ENCODE data around the gene SLC29A2. TPM values are rescaled to one million over a fixed set of nuclear protein-coding genes. Genes with fewer than 3 reads are reported as not detected.

The SLC29A2 gene
- total and polyA plus RNA-seq, 4 donors = 1.2 to 3.3 (median 1.5) TPM

GRCh38 chr11:66411323-66411722 lies 39.8 kb upstream of the SLC29A2 start:
- no peak for DNase-seq (ENCODE audit: low spot score)
- Histone ChIP-seq H3K4me3 (ENCODE audit: low read depth in 1 of 3, low read length in 3 of 3) (no peak overlapping the region), H3K27me3 (ENCODE audit: control insufficient read depth in 4 of 4, insufficient read depth in 4 of 4, low read length in 3 of 4) (peaks cover 0 to 2% (median under 1%) of the 10 kb centered on the region in 4 donors), H3K4me1 (ENCODE audit: control insufficient read depth in 4 of 4, insufficient read depth in 4 of 4, low read length in 3 of 4) (peaks cover 0 to 3% (median 0%) of the 10 kb centered on the region in 4 donors), H3K36me3 (ENCODE audit: control insufficient read depth in 4 of 4, insufficient read depth in 3 of 4, low read depth in 1 of 4, low read length in 3 of 4) (no peaks in the 10 kb centered on the region), H3K9ac (ENCODE audit: low read depth in 1 of 2, low read length in 2 of 2) (no peak overlapping the region), H3K27ac (ENCODE audit: low read depth in 1 of 2, low read length in 2 of 2) (no peak overlapping the region), H3K9me3 (ENCODE audit: control insufficient read depth in 4 of 4, low read length in 3 of 4) (no peaks in the 10 kb centered on the region)
- 55% methylated on average over 4 of the region's 4 CpGs for WGBS
- TF ChIP-seq JUND (IDR thresholded peaks at IDR 0.05) (no peak), HNF4G (IDR thresholded peaks at IDR 0.05) (no peak), CTCF (IDR thresholded peaks at IDR 0.05; ENCODE audit: low read depth, low read length, missing input control) (no peak), NR2F2 (IDR thresholded peaks at IDR 0.05) (no peak), TAF1 (conservative IDR thresholded peaks at IDR 0.05) (no peak), MAX (IDR thresholded peaks at IDR 0.05) (no peak), YY1 (IDR thresholded peaks at IDR 0.05) (no peak), ATF3 (IDR thresholded peaks at IDR 0.05) (no peak), RAD21 (IDR thresholded peaks at IDR 0.05) (no peak), FOXA1 (IDR thresholded peaks at IDR 0.05) (no peak), HNF4A (conservative IDR thresholded peaks at IDR 0.05) (no peak), RXRA (IDR thresholded peaks at IDR 0.05) (no peak), FOXA2 (IDR thresholded peaks at IDR 0.05) (no peak), GABPA (IDR thresholded peaks at IDR 0.05 in 1 of 2, conservative IDR thresholded peaks at IDR 0.05 in 1 of 2) (no peak), EGR1 (IDR thresholded peaks at IDR 0.05; ENCODE audit: low read depth in 2 of 2) (no peak), SP1 (IDR thresholded peaks at IDR 0.05) (no peak)
- TF ChIP-seq, protein P1, sequence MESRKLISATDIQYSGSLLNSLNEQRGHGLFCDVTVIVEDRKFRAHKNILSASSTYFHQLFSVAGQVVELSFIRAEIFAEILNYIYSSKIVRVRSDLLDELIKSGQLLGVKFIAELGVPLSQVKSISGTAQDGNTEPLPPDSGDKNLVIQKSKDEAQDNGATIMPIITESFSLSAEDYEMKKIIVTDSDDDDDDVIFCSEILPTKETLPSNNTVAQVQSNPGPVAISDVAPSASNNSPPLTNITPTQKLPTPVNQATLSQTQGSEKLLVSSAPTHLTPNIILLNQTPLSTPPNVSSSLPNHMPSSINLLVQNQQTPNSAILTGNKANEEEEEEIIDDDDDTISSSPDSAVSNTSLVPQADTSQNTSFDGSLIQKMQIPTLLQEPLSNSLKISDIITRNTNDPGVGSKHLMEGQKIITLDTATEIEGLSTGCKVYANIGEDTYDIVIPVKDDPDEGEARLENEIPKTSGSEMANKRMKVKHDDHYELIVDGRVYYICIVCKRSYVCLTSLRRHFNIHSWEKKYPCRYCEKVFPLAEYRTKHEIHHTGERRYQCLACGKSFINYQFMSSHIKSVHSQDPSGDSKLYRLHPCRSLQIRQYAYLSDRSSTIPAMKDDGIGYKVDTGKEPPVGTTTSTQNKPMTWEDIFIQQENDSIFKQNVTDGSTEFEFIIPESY (IDR thresholded peaks at IDR 0.05) = no peak
- TF ChIP-seq, protein P2, sequence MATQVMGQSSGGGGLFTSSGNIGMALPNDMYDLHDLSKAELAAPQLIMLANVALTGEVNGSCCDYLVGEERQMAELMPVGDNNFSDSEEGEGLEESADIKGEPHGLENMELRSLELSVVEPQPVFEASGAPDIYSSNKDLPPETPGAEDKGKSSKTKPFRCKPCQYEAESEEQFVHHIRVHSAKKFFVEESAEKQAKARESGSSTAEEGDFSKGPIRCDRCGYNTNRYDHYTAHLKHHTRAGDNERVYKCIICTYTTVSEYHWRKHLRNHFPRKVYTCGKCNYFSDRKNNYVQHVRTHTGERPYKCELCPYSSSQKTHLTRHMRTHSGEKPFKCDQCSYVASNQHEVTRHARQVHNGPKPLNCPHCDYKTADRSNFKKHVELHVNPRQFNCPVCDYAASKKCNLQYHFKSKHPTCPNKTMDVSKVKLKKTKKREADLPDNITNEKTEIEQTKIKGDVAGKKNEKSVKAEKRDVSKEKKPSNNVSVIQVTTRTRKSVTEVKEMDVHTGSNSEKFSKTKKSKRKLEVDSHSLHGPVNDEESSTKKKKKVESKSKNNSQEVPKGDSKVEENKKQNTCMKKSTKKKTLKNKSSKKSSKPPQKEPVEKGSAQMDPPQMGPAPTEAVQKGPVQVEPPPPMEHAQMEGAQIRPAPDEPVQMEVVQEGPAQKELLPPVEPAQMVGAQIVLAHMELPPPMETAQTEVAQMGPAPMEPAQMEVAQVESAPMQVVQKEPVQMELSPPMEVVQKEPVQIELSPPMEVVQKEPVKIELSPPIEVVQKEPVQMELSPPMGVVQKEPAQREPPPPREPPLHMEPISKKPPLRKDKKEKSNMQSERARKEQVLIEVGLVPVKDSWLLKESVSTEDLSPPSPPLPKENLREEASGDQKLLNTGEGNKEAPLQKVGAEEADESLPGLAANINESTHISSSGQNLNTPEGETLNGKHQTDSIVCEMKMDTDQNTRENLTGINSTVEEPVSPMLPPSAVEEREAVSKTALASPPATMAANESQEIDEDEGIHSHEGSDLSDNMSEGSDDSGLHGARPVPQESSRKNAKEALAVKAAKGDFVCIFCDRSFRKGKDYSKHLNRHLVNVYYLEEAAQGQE (IDR thresholded peaks at IDR 0.05) = no peak

All from liver (tissue), 9 donors.